RWPE2 (cell line): ENCODE results near the gene ATXN7L1.

ENCODE experiments used
- ATAC-seq: fragments of 200-7000 bp; cut with Tn5 transposase; 3 replicates; pipeline ENCODE4 v1.9.1; 2021; ENCODE audit warnings: low read depth
- DNase-seq: peaks from one replicate; pipeline ENCODE4 v3.0.0-alpha.2; 2020; ENCODE audit warnings: low spot score
- H3K27ac ChIP-seq: fragments of 450-650 bp; 2 replicates; pipeline ENCODE4 v1.5.1; 2017; ENCODE audit warnings: mild to moderate bottlenecking; ENCODE audit not compliant: poor library complexity, severe bottlenecking
- H3K27me3 ChIP-seq: fragments of 250-450 bp; sonication (Bioruptor Pico); 2 replicates; pipeline ENCODE4 v1.5.1; 2021; ENCODE audit warnings: mild to moderate bottlenecking, moderate library complexity; ENCODE audit not compliant: insufficient read depth, poor library complexity, severe bottlenecking
- H3K36me3 ChIP-seq: fragments of 250-450 bp; sonication (Bioruptor Pico); 2 replicates; pipeline ENCODE4 v1.5.1; 2020; ENCODE audit warnings: low read depth, mild to moderate bottlenecking, moderate library complexity
- H3K4me1 ChIP-seq: fragments of 250-450 bp; sonication (Bioruptor Pico); 2 replicates; pipeline ENCODE4 v1.5.1; 2021; ENCODE audit warnings: mild to moderate bottlenecking, moderate library complexity; ENCODE audit not compliant: insufficient read depth, poor library complexity, severe bottlenecking
- H3K4me3 ChIP-seq: fragments of 250-450 bp; sonication (Bioruptor Pico); 2 replicates; pipeline ENCODE4 v1.5.1; 2021; ENCODE audit warnings: mild to moderate bottlenecking, moderate library complexity; ENCODE audit not compliant: severe bottlenecking
- H3K9me3 ChIP-seq: fragments of 250-450 bp; sonication (Bioruptor Pico); 2 replicates; pipeline ENCODE4 v1.5.1; 2021; ENCODE audit warnings: mild to moderate bottlenecking, moderate library complexity; ENCODE audit not compliant: severe bottlenecking
- TF ChIP-seq, protein P1 (sequence below): fragments of 450-650 bp; IDR thresholded peaks from one replicate; pipeline ENCODE4 v1.5.1; 2017; ENCODE audit warnings: mild to moderate bottlenecking, moderate library complexity; ENCODE audit not compliant: poor library complexity, severe bottlenecking

ATXN7L1 gene

DNA sequence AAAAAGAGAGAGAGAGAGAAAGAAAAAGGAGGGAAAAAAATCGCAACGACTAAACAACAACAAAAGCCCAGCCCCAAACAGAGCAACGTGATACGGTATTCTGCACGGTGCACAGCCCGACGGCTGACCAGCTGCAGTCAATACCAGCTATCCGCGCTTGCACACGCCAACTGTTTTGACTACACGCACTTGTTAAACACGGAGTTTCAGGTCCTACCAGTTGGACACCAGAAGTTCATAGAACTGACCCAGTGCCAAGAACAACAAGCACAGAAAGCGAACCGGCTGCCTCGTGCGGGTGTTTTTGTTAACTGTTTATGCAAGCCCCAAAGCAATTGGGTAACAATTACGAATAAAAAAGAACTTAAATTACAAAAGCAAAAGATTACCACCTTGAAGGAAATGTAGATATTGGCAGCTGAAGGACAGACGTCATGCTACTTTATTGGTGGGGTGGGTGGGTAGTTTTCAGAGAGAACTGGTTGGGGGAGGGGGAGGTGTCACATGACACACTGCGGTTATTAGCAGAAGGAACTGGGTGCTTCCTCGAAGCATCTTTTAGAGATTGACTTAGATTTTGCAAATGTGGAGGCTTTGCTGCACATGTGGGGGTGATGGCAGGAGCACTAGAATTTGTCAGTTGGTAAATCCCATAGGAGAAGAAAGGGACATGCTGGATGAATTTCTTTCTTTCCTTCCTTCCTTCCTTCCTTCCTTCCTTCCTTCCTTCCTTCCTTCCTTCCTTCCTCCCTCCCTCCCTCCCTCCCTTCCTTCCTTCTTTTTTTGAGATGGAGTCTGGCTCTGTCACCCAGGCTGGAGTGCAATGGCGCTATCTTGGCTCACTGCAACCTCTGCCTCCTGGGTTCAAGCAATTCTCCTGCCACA, 184.5 kb downstream of the ATXN7L1 start:
- Histone ChIP-seq H3K9me3 (no peaks in the 10 kb centered on the region), H3K36me3 (no peaks in the 10 kb centered on the region), H3K27ac (no peak overlapping the region), H3K27me3 (no peaks in the 10 kb centered on the region), H3K4me3 (peak overlapping the region; percentile 27), H3K4me1 (no peaks in the 10 kb centered on the region)
- ATAC-seq (peak; percentile 76), DNase-seq (no peak)
- TF ChIP-seq, protein P1, sequence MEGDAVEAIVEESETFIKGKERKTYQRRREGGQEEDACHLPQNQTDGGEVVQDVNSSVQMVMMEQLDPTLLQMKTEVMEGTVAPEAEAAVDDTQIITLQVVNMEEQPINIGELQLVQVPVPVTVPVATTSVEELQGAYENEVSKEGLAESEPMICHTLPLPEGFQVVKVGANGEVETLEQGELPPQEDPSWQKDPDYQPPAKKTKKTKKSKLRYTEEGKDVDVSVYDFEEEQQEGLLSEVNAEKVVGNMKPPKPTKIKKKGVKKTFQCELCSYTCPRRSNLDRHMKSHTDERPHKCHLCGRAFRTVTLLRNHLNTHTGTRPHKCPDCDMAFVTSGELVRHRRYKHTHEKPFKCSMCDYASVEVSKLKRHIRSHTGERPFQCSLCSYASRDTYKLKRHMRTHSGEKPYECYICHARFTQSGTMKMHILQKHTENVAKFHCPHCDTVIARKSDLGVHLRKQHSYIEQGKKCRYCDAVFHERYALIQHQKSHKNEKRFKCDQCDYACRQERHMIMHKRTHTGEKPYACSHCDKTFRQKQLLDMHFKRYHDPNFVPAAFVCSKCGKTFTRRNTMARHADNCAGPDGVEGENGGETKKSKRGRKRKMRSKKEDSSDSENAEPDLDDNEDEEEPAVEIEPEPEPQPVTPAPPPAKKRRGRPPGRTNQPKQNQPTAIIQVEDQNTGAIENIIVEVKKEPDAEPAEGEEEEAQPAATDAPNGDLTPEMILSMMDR, result no peak

DNA sequence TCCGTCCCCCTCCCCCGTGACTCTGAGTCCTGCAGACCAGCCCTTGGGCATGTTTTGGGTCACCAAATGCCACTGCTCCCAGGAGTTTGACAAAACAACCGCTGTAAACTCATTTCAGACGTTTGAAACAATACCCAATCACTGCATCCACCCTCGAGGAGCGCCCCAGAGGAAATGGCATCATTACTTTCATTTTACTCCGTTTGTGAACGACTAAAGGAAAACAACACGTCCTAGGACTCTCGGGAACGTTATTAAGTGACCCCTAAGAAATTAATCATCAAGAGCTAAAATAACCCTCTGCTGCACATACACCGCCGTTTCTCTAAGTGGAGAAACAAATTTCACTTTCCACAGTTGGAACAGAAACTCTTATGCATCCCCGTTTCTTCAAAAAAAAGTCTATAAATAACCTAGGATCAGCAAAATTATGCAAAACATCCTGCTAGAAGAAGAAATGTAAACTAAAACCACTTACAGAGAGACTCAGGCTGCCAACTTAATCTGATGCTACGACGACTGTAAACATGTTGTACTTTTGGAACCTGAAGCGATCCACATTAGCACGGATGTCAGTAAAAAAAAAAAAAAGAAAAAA, 185.2 kb downstream of the ATXN7L1 start:
- Histone ChIP-seq H3K27me3 (no peaks in the 10 kb centered on the region), H3K36me3 (no peaks in the 10 kb centered on the region), H3K9me3 (no peaks in the 10 kb centered on the region), H3K27ac (no peak overlapping the region), H3K4me3 (peak overlapping the region; percentile 27), H3K4me1 (no peaks in the 10 kb centered on the region)
- DNase-seq (no peak), ATAC-seq (peak; percentile 36; the same call in 1 of the 3 replicates)
- TF ChIP-seq, protein P1, result no peak

GRCh38 chr7:105690325-105690945, 186.0 kb downstream of the ATXN7L1 start:
- no peaks in the 10 kb centered on the region for H3K9me3 ChIP-seq
- no peaks in the 10 kb centered on the region for H3K27me3 ChIP-seq
- H3K4me3 ChIP-seq, result no peak overlapping the region
- TF ChIP-seq, protein P1, result no peak
- no peaks in the 10 kb centered on the region for H3K36me3 ChIP-seq
- no peak overlapping the region for H3K27ac ChIP-seq
- DNase-seq (no peak), ATAC-seq (no peak)
- H3K4me1 ChIP-seq, result no peaks in the 10 kb centered on the region

GRCh38 chr7:105689067-105689819, 187.2 kb downstream of the ATXN7L1 start:
- ATAC-seq, result no peak
- DNase-seq, result no peak
- no peaks in the 10 kb centered on the region for H3K9me3 ChIP-seq
- H3K36me3 ChIP-seq, result no peaks in the 10 kb centered on the region
- H3K4me1 ChIP-seq, result no peaks in the 10 kb centered on the region
- TF ChIP-seq, protein P1, result no peak
- no peak overlapping the region for H3K4me3 ChIP-seq
- H3K27ac ChIP-seq, result no peak overlapping the region
- H3K27me3 ChIP-seq, result no peaks in the 10 kb centered on the region
